ENCODE measurements around the gene ADISSP. TPM values are rescaled to one million over a fixed set of nuclear protein-coding genes. Genes with fewer than 3 reads are reported as not detected.
"Not testable (repeated sequence)": the region's sequence is repeated elsewhere in the genome, so short reads cannot be mapped to it uniquely, and the experiment has no call there.

ADISSP gene
- total and polyA plus RNA-seq, 2 donors (not counting 3 experiments of a cell fraction or from before 2014, with no cell fraction given) = 55.0 to 67.5 TPM

DNA sequence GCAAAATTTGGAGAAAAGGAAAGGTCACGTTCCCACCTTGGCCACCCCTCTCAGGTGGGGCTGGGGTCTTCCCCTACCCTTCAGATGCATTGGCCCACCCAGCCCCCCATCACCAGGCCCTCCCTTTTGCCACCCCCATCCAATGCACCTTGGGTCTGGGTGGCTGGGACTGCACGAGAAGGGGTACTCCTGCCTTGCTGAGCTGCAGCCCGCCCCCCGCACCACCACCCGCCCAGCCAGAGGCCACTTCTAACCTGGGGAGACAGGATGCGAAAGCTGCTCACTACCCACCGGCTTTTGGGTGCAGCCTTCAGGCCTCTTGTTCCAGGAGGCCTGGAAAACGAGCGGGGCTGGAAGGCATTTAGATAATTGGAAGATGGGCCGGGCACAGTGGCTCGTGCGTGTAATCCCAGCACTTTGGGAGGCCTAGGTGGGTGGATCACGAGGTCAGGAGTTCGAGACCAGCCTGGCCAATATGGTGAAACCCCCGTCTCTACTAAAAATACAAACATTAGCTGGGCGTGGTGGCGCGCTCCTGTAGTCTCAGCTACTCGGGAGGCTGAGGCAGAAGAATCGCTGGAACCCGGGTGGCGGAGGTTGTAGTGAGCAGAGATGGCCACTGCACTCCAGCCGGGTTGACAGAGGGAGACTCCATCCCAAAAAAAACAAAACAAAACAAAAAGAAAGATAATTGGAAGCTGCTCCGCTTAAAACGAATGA lies 27.3 kb upstream of the ADISSP start:
- Histone ChIP-seq H3K9ac (replicated peaks; ENCODE audit: extremely low read depth, insufficient read depth, low read length) (peak overlapping the region; percentile 91), H3K79me2 (ENCODE audit: control insufficient read depth, insufficient read depth, low read length) (peaks cover 22% of the 10 kb centered on the region), H3K4me3 (replicated peaks in 1 of 3; ENCODE audit: insufficient read depth in 1 of 3, low read depth in 1 of 3, low read length in 3 of 3) (peak overlapping the region in 2 of 3 experiments; percentile 44 to 70), H4K20me1 (replicated peaks; ENCODE audit: control insufficient read depth, extremely low read depth, insufficient read depth, low read length) (no peaks in the 10 kb centered on the region), H3K4me2 (ENCODE audit: insufficient read depth, low read length) (peak overlapping the region; percentile 75), H2AFZ (ENCODE audit: low read depth, low read length) (no peak overlapping the region), H3K9me3 (replicated peaks; ENCODE audit: control insufficient read depth, insufficient read depth, low read length) (no peaks in the 10 kb centered on the region), H3K4me1 (ENCODE audit: control insufficient read depth, extremely low read depth, insufficient read depth, low read length) (peaks cover 20% of the 10 kb centered on the region), H3K27me3 (ENCODE audit: control insufficient read depth in 2 of 2, insufficient read depth in 2 of 2, low read length in 2 of 2) (no peaks in the 10 kb centered on the region), H3K36me3 (ENCODE audit: control insufficient read depth in 2 of 2, extremely low read depth in 1 of 2, insufficient read depth in 2 of 2, low read length in 2 of 2) (no peaks in the 10 kb centered on the region), H3K9me1 (replicated peaks; ENCODE audit: control insufficient read depth, extremely low read depth, insufficient read depth, low read length) (no peaks in the 10 kb centered on the region), H3K27ac (ENCODE audit: insufficient read depth, low read depth, low read length) (peak overlapping the region; percentile 84)
- ChIA-PET POLR2A (no interaction called here), CTCF (interaction anchor here (1.0 to 2.1 kb wide), 3 partner anchors 8 to 25 kb away, joined by 4 to 29 read pairs (median 4); partner anchors contain the start of genes AP5S1 and CENPB)
- TF ChIP-seq POLR2A (IDR thresholded peaks at IDR 0.05; ENCODE audit: low read depth, low read length) = no peak
- no peak for TF ChIP-seq POLR2AphosphoS5 (IDR thresholded peaks at IDR 0.05; ENCODE audit: insufficient read depth, low read depth, low read length)
- no peak for TF ChIP-seq GATA2 (IDR thresholded peaks at IDR 0.05; ENCODE audit: insufficient read depth, insufficient read length, low read depth, low read length)
- TF ChIP-seq MYC (IDR thresholded peaks at IDR 0.05; ENCODE audit: low read depth, low read length) = no peak
- TF ChIP-seq FOS (IDR thresholded peaks at IDR 0.05; ENCODE audit: borderline replicate concordance, insufficient read depth, low read length) = no peak
- no peak for TF ChIP-seq EZH2 (IDR thresholded peaks at IDR 0.05; ENCODE audit: borderline replicate concordance, low read depth, low read length, severe bottlenecking)
- TF ChIP-seq, protein P1, sequence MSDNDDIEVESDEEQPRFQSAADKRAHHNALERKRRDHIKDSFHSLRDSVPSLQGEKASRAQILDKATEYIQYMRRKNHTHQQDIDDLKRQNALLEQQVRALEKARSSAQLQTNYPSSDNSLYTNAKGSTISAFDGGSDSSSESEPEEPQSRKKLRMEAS (IDR thresholded peaks at IDR 0.05; ENCODE audit: insufficient read depth, insufficient read length) = no peak
- TF ChIP-seq CTCF (IDR thresholded peaks at IDR 0.05; ENCODE audit: extremely low read depth in 1 of 2, insufficient read depth in 1 of 2, low read depth in 1 of 2, low read length in 2 of 2) = no peak
- TF ChIP-seq JUN (IDR thresholded peaks at IDR 0.05; ENCODE audit: borderline replicate concordance, insufficient read depth, insufficient read length, low read depth) = no peak
- dilution Hi-C loops (cut with MboI; ENCODE audit: extremely low pct_ligation_motif_present, low sequenced_read_pairs) = no loop called here
- intact Hi-C loops (cut with micrococcal nuclease) = no loop called here
- no TSS peak for BruUV-seq (replicated peaks)
- DNase-seq (ENCODE audit: low read depth, low spot score) (no peak), FAIRE-seq (no peak)

- POLR2A ChIA-PET; BruUV-seq (replicated peaks): not testable (repeated sequence)
Measured at GRCh38 chr20:3794168-3794567, 26.6 kb upstream of the ADISSP start.

More at GRCh38 chr20:3794168-3794567, 26.6 kb upstream of the ADISSP start:
- Histone ChIP-seq H3K79me2 (ENCODE audit: control insufficient read depth, insufficient read depth, low read length) (peaks cover 22% of the 10 kb centered on the region), H3K4me1 (ENCODE audit: control insufficient read depth, extremely low read depth, insufficient read depth, low read length) (peaks cover 20% of the 10 kb centered on the region)
- dilution Hi-C loops (cut with MboI; ENCODE audit: extremely low pct_ligation_motif_present, low sequenced_read_pairs); H2AFZ ChIP-seq (ENCODE audit: low read depth, low read length); H4K20me1 ChIP-seq (replicated peaks; ENCODE audit: control insufficient read depth, extremely low read depth, insufficient read depth, low read length); H3K36me3 ChIP-seq (ENCODE audit: control insufficient read depth in 2 of 2, extremely low read depth in 1 of 2, insufficient read depth in 2 of 2, low read length in 2 of 2); H3K27ac ChIP-seq (ENCODE audit: insufficient read depth, low read depth, low read length); FAIRE-seq; DNase-seq (ENCODE audit: low read depth, low spot score); H3K9me3 ChIP-seq (replicated peaks; ENCODE audit: control insufficient read depth, insufficient read depth, low read length); H3K27me3 ChIP-seq (ENCODE audit: control insufficient read depth in 2 of 2, insufficient read depth in 2 of 2, low read length in 2 of 2); H3K9me1 ChIP-seq (replicated peaks; ENCODE audit: control insufficient read depth, extremely low read depth, insufficient read depth, low read length); H3K4me2 ChIP-seq (ENCODE audit: insufficient read depth, low read length); intact Hi-C loops (cut with micrococcal nuclease); H3K4me3 ChIP-seq (replicated peaks in 1 of 3; ENCODE audit: insufficient read depth in 1 of 3, low read depth in 1 of 3, low read length in 3 of 3); H3K9ac ChIP-seq (replicated peaks; ENCODE audit: extremely low read depth, insufficient read depth, low read length): not testable (repeated sequence)
- CTCF ChIA-PET = interaction anchor here (1.0 kb wide), 1 partner anchor 8 kb away, joined by 4 read pairs; the partner anchor contains the start of gene CENPB

Data from endothelial cell of umbilical vein (primary cell).